DMS53 treated with DMSO at 0.1 percent for 48 hours (cell line): Measurements from ENCODE around the gene RAB6B.

Source experiments
- DNase-seq: peaks from one replicate; lab custom pipeline; 2025; ENCODE audit not compliant: unreplicated experiment; lab: John Stamatoyannopoulos, UW

RAB6B gene

GRCh38 chr3:133896002-133896761 lies 500 bp upstream of the RAB6B start:
- DNase-seq = no peak

DNA sequence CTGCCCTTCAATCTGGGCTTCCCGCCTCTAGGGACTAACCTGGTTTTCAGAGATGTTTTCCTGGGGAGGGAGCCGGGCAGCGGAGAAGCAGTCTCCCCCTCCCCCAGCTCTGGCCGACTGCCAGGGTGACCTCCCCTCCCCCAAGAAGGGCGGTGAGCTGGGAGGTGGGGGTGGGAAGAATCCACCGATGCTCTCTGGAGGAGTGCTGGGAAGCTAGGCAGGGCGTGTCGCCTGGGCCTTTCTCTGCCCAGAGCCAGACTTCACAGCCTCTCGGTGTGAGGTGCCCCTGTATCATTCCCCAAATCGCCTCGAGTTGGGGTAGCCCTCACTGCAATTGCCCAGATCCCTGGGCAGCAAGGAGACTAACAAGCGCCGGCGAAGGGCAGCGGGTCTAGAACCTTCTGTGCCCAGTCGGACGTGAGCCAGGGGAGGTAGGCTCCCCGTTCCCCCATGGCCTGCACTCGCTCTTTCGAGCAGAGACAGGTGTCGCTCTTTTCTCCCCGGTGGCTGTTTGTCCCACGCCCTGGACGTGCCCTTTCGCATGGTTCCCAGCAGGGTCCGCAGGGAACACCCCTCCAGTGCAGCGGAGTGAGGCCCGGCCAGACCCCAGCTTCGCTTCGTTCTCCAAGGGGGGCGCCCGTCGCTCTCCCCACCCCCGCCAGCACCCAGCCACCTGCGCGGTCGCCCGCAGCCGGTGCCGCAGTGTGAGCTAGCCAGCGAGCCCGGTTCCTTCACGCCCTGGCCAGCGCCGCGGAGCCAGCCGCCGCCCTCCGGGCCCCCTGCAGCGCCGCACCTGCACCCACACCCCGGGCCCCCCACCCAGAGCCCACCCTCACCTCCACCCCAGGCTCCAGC lies 1.1 kb downstream of the RAB6B start:
- DNase-seq = no peak

GRCh38 chr3:133893683-133894352 lies 1.9 kb downstream of the RAB6B start:
- DNase-seq = no peak

- no peak for DNase-seq
Measured at GRCh38 chr3:133892541-133893231, 3.0 kb downstream of the RAB6B start.

DNA sequence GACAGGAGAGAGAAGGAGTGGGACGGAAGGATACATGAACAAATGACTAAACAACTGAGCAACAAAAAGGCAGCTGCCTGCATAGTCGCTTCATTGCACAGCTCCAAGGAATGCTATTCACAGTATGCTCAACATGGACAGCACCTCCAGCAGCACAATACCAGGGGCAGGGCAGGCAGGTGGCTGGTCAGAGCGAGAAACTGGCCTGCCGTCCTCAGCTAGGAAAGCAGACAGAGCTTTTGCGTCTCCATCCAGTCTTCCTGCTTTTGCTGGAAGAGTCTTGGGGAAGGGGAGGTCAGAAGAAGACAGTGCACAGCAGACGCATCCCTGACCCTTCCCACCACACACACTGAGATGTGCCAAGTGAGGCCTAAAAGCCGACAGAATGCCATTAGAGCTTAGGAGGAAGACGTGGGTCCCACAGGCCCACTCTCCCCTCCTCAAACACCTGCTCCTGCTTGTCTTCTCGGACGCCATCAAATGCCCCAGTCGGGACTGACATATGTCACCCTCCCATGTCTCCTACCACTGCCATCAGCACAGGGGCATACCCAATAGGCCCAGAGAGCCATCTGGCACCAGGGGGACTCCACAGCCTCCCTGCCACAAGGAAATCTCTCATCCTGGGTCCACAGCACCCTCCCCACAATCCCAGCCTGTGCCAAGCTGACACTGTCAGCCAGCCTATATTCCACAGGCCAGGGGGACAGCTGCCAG lies 3.9 kb downstream of the RAB6B start:
- no peak for DNase-seq

- DNase-seq = no peak
Measured at GRCh38 chr3:133890972-133891644, 4.6 kb downstream of the RAB6B start.

DNA sequence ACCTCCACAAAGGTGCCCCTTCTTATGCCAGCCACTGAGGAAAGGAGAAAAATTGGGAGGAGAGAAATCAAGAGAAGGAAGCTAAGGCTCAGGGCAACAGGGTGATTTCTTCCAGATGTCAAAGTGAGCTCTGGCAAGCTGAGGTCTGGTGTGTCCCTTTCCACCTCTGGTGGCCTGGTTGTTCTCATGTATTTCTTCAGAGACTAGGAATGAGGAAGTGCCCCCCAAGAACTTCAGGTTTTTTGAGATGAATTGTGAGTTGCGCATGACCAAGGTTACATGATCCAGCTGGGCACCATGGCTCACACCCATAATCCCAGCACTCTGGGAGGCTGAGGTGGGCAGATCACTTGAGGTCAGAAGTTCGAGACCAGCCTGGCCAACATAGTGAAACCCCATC lies 5.6 kb downstream of the RAB6B start:
- DNase-seq = no peak

- no peak for DNase-seq
Measured at GRCh38 chr3:133888726-133889340, 6.8 kb downstream of the RAB6B start.

DNA sequence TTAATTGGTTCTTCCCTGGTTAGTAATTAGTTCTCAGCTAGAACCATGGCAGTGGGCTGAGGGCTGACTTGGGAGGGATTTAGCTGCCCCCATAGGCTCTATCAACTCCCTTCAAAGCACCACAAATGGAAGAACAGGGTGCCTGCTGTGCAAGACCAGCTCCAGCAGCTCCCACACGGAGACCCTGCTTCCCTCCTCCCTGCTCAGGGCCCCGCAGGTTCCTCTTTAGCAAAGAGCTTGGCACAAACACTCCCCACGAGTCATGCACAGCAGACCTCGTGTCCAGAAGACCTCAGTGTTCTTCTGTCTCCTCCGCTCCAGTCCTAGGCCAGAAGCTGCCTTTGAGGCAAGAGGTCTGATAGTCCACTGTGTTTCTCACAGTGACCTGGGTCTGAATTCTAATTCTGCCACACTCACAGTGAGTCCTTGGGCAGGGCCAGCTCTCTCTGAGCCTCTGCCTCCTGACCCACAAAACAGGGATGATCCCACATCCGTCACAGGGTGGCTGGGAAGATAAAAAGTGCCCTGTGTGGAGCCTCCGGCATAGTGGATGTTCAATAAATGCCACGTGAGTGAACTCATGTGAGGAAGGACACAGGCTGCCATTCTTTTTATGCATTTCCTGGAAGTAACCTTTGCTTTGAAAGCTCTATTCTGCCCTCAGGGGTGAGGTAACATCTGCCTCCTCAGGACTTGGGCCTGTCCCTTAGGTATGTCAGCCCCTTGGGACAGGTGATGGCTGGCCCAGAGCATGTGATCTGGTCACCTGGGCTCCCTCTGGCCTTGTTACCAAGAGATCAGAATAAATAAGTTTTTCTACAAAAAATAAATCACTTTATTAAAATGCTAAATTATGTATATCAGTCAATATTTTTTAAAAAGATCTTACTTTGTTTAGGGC lies 7.6 kb downstream of the RAB6B start:
- DNase-seq = no peak

- DNase-seq = no peak
Measured at GRCh38 chr3:133887074-133887802, 8.4 kb downstream of the RAB6B start.

- no peak for DNase-seq
Measured at GRCh38 chr3:133886031-133886722, 9.5 kb downstream of the RAB6B start.

DNA sequence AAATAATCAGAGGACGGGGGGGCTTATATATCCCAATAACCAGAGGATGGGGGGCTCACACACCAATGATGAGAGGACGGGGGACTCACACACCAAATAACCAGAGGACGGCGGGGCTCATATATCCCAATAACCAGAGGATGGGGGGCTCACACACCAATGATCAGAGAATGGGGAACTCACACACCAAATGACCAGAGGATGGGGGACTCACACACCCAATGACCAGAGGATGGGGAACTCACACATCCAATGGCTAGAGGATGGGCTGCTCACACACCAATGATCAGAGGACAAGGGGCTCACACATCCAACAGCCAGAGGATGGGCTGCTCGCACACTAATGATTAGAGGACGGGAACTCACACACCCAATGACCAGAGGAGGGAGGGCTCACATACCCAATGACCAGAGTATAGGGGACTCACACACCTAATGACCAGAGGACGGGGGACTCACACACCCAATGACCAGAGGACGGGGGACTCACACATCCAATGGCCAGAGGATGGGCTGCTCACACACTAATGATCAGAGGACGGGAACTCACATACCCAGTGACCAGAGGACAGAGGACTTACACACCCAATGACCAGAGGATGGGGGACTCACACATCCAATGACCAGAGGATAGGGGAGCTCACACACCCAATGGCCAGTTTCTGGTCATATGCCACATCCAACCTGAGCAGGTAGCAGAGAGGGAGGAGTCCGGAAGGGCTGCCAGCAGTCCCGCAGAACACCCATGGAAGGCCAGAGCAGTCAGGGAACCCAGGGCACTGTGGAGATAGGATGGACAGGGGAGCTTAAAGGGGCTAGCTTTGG lies 10.6 kb downstream of the RAB6B start:
- no peak for DNase-seq

DNA sequence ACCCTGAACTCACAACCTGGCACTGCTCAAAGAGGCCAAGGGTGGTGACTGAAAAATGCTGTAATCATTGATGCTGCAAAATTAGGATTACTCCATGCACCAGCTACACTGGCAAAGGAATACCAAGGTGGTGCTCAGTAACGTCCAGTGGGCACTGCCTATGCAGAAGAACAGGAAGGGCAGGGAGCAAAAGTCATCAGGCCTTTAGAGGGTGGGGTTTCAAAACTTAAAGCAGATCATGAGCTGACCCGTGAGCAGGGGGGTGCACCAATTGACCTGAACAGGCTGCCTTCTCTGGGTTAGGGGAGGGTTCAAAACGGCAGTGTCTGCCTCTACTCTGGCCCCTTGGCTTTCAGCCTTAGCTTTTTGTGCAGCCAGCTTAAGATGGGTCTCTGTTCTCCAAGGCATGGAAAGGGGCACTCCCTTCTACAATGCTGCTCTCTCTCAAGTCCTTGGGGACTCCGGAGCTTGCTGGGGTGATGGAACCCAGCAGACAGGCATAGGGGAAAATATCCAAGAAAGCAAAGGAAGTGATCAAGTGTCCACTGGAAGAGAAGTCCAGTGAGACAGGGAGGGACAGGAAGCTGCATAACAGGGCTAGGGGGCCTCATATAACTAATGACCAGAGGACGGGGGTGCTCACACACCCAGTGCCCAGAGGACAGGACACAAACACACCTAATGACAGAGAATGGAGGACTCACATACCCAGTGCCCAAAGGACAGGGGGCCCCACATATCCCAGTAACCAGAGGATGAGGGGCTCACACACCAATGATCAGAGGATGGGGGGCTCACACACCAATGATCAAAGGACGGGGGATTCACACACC lies 11.4 kb downstream of the RAB6B start:
- DNase-seq = no peak

DNA sequence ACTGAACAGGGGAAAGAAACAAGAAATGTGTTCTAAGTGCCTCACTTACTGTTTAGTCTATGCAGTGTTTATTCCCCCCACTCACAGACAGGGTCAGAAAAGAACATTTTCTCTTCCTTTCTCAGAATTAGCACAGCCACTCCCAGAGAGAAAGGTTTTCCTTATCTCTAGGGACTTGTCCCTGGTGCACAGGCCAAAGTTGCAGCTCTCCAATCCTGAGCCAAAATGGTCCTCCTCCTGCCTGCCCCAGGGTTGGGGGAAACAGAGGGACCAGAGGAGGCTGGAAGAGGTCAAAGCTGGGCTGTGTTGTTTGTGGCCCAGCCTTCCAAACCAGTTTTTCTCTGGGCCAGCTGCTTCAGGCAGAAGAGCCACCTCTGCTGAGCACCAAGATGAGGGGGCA lies 12.0 kb downstream of the RAB6B start:
- DNase-seq = no peak

DNA sequence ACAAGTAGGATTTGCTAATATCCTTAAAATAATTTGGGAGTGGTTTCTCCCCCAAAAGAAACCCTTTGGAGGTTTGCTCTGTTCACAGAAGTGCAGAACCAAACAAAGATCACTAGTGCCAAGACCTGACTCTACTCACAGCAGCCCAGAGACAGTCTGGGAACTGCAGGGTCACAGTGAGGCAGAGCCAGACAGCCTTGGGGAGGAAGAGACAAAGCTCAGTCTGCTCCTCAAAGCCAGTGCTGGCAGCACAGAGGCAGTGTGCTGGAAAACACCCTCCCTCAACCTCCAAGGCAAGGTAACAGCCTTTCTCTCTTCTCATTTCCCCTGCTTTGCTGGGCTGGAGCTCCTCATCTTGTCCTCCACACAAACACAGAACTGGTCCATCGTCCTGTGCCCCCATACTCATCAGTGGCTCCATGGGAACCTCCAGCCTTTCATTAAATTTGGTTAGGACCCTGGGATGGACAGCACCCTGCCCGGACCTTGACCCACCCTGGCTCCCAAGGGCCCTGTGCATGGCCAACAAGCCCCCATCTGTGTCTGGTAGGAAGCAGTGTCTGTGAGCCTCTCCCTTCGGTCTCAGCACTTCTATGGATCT lies 12.6 kb downstream of the RAB6B start:
- DNase-seq = no peak
